MM.1S (cell line): ENCODE measurements around the gene ZNRF1.

Experiments
- DNase-seq: peaks from one replicate; pipeline ENCODE4 v3.0.0-alpha.2; 2015
- H2AFZ ChIP-seq: fragments of 300-600 bp; sonication (generic); 2 replicates; pipeline ENCODE4 v1.6.0; 2016; ENCODE audit warnings: antibody characterized with exemption, low read length
- H3F3A ChIP-seq: fragments of 300-600 bp; sonication (generic); 2 replicates; pipeline ENCODE4 v1.6.1; 2016; ENCODE audit warnings: mild to moderate bottlenecking, antibody characterized with exemption, low read length, moderate library complexity, mixed read lengths; ENCODE audit not compliant: insufficient read depth
- H3K27ac ChIP-seq: fragments of 300-600 bp; sonication (generic); 2 replicates; pipeline ENCODE4 v1.5.1; 2016; ENCODE audit warnings: mild to moderate bottlenecking, low read length
- H3K27me3 ChIP-seq: fragments of 300-600 bp; sonication (generic); replicated peaks from 2 replicates; pipeline ENCODE4 v1.6.0; 2016; ENCODE audit warnings: low read length; ENCODE audit not compliant: insufficient read depth
- H3K36me3 ChIP-seq: fragments of 300-600 bp; sonication (generic); replicated peaks from 2 replicates; pipeline ENCODE4 v1.6.1; 2016; ENCODE audit warnings: mild to moderate bottlenecking, low read length, mixed read lengths; ENCODE audit not compliant: insufficient read depth
- H3K4me1 ChIP-seq: fragments of 300-600 bp; sonication (generic); 2 replicates; pipeline ENCODE4 v1.6.1; 2016; ENCODE audit warnings: low read length, mixed read lengths
- H3K4me2 ChIP-seq: fragments of 300-600 bp; sonication (generic); 2 replicates; pipeline ENCODE4 v1.6.0; 2016; ENCODE audit warnings: low read depth, low read length
- H3K4me3 ChIP-seq: fragments of 300-600 bp; sonication (generic); 2 replicates; pipeline ENCODE4 v1.5.1; 2016; ENCODE audit warnings: low read length, mixed read lengths
- H3K79me2 ChIP-seq: fragments of 300-600 bp; sonication (generic); 2 replicates; pipeline ENCODE4 v1.6.1; 2016; ENCODE audit warnings: mixed run types, low read length, mixed read lengths
- H3K9ac ChIP-seq: fragments of 300-600 bp; sonication (generic); 2 replicates; pipeline ENCODE4 v1.6.1; 2016; ENCODE audit warnings: low read length, mixed read lengths
- H3K9me2 ChIP-seq: fragments of 300-600 bp; sonication (generic); replicated peaks from 2 replicates; pipeline ENCODE4 v1.6.1; 2016; ENCODE audit warnings: mild to moderate bottlenecking, low read length, mixed read lengths; ENCODE audit not compliant: insufficient read depth
- H3K9me3 ChIP-seq: fragments of 300-600 bp; sonication (generic); replicated peaks from 2 replicates; pipeline ENCODE4 v1.6.1; 2016; ENCODE audit warnings: mild to moderate bottlenecking, low read length, mixed read lengths; ENCODE audit not compliant: insufficient read depth
- H4K20me1 ChIP-seq: fragments of 300-600 bp; sonication (generic); 2 replicates; pipeline ENCODE4 v1.6.1; 2016; ENCODE audit warnings: mild to moderate bottlenecking, low read length, moderate library complexity, mixed read lengths; ENCODE audit not compliant: insufficient read depth
- EZH2 ChIP-seq: fragments of 300-600 bp; sonication (generic); optimal IDR thresholded peaks from 2 replicates; pipeline ENCODE3; 2017; ENCODE audit warnings: low read depth, mild to moderate bottlenecking, antibody characterized with exemption, low read length, mixed read lengths
- EZH2phosphoT487 ChIP-seq: fragments of 300-600 bp; sonication (generic); IDR thresholded peaks from 2 replicates; pipeline ENCODE4 v1.6.1; 2018; ENCODE audit warnings: antibody characterized with exemption, low read length
- TF ChIP-seq, protein P1 (sequence below): fragments of 300-600 bp; sonication (generic); IDR thresholded peaks from 2 replicates; pipeline ENCODE4 v1.5.1; 2016; ENCODE audit warnings: antibody characterized with exemption, low read length, mixed read lengths

Gene ZNRF1

GRCh38 chr16:75071621-75072020 is 72.8 kb downstream of the ZNRF1 start:
- no peak overlapping the region for H3K4me3 ChIP-seq
- no peaks in the 10 kb centered on the region for H4K20me1 ChIP-seq
- H3K27ac ChIP-seq: no peak overlapping the region
- H3K4me1 ChIP-seq: peaks cover 11% of the 10 kb centered on the region
- DNase-seq: no peak
- no peak overlapping the region for H3K4me2 ChIP-seq
- 0 out of 2 replicates have a peak, but pooled peaks cover 5% of the 10 kb centered on the region for H3F3A ChIP-seq
- no peak for TF ChIP-seq EZH2phosphoT487
- TF ChIP-seq, protein P1, sequence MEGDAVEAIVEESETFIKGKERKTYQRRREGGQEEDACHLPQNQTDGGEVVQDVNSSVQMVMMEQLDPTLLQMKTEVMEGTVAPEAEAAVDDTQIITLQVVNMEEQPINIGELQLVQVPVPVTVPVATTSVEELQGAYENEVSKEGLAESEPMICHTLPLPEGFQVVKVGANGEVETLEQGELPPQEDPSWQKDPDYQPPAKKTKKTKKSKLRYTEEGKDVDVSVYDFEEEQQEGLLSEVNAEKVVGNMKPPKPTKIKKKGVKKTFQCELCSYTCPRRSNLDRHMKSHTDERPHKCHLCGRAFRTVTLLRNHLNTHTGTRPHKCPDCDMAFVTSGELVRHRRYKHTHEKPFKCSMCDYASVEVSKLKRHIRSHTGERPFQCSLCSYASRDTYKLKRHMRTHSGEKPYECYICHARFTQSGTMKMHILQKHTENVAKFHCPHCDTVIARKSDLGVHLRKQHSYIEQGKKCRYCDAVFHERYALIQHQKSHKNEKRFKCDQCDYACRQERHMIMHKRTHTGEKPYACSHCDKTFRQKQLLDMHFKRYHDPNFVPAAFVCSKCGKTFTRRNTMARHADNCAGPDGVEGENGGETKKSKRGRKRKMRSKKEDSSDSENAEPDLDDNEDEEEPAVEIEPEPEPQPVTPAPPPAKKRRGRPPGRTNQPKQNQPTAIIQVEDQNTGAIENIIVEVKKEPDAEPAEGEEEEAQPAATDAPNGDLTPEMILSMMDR: no peak
- TF ChIP-seq EZH2: no peak
- no peak overlapping the region for H3K9ac ChIP-seq
- H3K9me3 ChIP-seq: no peaks in the 10 kb centered on the region
- no peaks in the 10 kb centered on the region for H3K36me3 ChIP-seq
- H2AFZ ChIP-seq: no peak overlapping the region
- H3K9me2 ChIP-seq: no peaks in the 10 kb centered on the region
- H3K79me2 ChIP-seq: no peaks in the 10 kb centered on the region
- no peaks in the 10 kb centered on the region for H3K27me3 ChIP-seq

GRCh38 chr16:75072239-75072947 is 73.6 kb downstream of the ZNRF1 start:
- Histone ChIP-seq H3K4me1 (peaks cover 11% of the 10 kb centered on the region), H3K36me3 (no peaks in the 10 kb centered on the region), H3K4me2 (no peak overlapping the region), H3K9me2 (no peaks in the 10 kb centered on the region), H3K79me2 (no peaks in the 10 kb centered on the region), H2AFZ (no peak overlapping the region), H4K20me1 (no peaks in the 10 kb centered on the region), H3K9me3 (no peaks in the 10 kb centered on the region), H3K27me3 (no peaks in the 10 kb centered on the region), H3K9ac (no peak overlapping the region), H3K27ac (no peak overlapping the region), H3K4me3 (no peak overlapping the region), H3F3A (0 out of 2 replicates have a peak, but pooled peaks cover 5% of the 10 kb centered on the region)
- TF ChIP-seq, protein P1: no peak
- TF ChIP-seq EZH2: no peak
- no peak for TF ChIP-seq EZH2phosphoT487
- no peak for DNase-seq

DNA sequence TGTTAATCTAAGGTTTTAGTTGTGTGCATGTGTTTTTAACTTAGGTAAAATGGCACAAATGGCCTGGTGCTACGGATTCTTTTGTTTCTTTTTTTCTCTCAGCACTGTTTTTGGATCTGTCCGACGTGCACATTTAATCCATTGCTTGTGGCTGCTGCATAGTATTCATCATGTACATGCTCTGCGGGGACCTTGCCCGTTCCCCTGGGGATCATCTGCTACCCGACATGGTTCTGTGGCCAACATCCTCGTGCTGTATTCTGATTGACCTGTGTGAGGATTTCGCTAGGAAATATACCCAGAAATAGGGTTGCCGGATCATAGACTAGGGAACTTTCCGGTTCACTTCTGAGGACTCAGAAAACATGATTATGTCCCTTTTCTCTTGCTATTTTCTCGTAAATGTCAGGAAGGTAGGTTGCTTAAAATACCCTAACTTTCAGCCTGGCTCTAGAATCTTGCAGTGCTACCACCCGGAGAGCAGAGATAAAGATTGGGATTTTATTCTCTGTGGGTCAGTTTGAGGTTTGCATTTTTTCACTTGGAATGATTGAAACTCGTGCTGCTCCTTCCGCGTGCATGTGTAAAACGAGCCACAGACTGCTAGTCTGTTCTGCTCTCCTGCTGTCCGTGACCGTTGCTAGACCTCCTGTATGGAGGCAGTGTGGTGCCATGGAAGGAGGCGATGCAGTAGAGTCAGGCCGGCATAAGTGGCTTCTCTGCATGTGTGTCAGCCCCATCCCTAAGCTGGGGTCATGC is 74.9 kb downstream of the ZNRF1 start:
- Histone ChIP-seq H3K79me2 (no peaks in the 10 kb centered on the region), H2AFZ (no peak overlapping the region), H4K20me1 (no peaks in the 10 kb centered on the region), H3K9me2 (no peaks in the 10 kb centered on the region), H3K36me3 (no peaks in the 10 kb centered on the region), H3K27ac (no peak overlapping the region), H3K4me2 (no peak overlapping the region), H3K4me3 (no peak overlapping the region), H3F3A (0 out of 2 replicates have a peak, but pooled peaks cover 5% of the 10 kb centered on the region), H3K9me3 (no peaks in the 10 kb centered on the region), H3K4me1 (peaks cover 11% of the 10 kb centered on the region), H3K9ac (no peak overlapping the region), H3K27me3 (no peaks in the 10 kb centered on the region)
- no peak for DNase-seq
- TF ChIP-seq EZH2: no peak
